ENCODE measurements around the gene RHOT2.

DNA sequence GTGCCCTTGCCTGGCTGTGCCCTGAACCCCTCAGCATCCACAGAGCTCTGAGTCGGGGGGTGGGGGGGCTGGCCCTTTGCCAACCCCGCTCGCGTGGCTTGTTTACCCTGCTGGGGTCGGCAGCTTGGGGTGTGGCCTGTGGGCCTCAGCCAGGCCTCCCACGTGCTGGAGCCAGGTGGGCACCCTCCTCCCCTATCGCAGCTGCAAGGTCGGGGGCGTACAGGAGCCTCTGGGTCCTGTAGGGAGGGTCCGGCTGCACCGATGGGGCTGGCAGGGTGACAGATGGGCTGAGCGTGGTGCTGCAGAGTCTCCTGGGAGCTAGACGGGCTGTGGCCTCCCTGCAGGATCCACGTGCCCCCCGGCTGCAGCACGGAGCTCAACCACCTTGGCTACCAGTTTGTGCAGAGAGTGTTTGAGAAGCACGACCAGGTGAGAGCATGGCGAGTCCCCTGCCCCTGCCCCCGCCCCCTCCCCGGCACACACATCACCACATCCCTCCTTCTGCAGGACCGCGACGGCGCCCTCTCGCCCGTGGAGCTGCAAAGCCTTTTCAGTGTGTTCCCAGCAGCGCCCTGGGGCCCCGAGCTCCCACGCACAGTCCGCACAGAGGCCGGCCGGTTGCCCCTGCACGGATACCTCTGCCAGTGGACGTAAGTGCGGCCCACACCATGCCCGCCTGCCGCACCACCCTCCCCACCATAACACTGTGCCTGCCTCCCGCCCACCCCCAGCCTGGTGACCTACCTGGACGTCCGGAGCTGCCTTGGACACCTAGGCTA is 3.6 kb downstream of the RHOT2 start:
- TF ChIP-seq, protein P1, sequence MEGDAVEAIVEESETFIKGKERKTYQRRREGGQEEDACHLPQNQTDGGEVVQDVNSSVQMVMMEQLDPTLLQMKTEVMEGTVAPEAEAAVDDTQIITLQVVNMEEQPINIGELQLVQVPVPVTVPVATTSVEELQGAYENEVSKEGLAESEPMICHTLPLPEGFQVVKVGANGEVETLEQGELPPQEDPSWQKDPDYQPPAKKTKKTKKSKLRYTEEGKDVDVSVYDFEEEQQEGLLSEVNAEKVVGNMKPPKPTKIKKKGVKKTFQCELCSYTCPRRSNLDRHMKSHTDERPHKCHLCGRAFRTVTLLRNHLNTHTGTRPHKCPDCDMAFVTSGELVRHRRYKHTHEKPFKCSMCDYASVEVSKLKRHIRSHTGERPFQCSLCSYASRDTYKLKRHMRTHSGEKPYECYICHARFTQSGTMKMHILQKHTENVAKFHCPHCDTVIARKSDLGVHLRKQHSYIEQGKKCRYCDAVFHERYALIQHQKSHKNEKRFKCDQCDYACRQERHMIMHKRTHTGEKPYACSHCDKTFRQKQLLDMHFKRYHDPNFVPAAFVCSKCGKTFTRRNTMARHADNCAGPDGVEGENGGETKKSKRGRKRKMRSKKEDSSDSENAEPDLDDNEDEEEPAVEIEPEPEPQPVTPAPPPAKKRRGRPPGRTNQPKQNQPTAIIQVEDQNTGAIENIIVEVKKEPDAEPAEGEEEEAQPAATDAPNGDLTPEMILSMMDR (conservative IDR thresholded peaks at IDR 0.05): no peak
- TF ChIP-seq EZH2 (IDR thresholded peaks at IDR 0.05; ENCODE audit: low read depth): no peak

Data from PC-9 (cell line).